Measurements from ENCODE around the gene CFAP74.

CFAP74 gene

DNA sequence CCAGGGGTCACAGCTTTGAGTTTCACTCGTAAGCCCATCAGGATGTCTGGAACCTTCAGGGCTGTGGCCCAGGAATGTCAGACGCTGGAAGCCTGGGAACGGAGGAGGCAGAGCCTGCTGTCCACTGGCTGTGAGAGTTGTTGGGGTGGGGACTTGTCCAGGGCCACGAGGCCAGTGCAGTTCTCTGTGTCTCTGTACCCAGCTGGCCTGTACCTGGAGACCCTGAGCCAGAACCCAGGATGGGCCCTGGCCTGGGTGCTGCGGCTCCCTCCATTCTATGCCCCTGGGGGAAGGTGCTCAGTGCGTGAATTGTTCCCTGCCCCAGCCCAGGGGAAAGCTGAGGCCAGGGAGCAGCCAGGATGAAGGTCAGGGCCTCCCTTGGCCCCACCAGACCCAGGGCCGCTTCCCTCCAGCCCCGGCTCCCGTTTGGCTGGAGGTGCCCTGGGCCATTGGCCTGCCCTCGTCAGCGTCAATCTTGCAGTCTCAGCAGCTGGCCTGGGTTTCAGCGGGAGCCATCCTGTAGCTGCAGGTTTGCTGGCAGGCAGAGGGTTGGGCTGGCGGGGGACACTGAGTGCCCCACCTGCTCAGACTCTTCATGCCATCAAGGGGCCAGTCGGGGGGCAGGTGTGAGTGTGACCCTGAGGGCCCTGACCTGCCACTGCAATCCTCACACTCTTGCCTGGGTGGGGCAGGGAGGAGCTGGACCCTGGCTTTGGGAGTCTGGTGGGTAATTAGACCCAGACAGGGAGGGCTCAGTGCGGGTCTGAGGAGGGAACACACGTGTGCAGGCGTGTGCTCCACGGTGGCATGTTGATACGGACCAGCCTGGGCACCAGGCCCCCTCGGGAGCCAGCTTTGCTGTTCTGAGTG is 89.2 kb downstream of the CFAP74 start:
- DNase-seq (ENCODE audit: low spot score) = no peak

GRCh38 chr1:1911350-1912041 is 92.1 kb downstream of the CFAP74 start:
- DNase-seq (ENCODE audit: low spot score) = no peak

DNA sequence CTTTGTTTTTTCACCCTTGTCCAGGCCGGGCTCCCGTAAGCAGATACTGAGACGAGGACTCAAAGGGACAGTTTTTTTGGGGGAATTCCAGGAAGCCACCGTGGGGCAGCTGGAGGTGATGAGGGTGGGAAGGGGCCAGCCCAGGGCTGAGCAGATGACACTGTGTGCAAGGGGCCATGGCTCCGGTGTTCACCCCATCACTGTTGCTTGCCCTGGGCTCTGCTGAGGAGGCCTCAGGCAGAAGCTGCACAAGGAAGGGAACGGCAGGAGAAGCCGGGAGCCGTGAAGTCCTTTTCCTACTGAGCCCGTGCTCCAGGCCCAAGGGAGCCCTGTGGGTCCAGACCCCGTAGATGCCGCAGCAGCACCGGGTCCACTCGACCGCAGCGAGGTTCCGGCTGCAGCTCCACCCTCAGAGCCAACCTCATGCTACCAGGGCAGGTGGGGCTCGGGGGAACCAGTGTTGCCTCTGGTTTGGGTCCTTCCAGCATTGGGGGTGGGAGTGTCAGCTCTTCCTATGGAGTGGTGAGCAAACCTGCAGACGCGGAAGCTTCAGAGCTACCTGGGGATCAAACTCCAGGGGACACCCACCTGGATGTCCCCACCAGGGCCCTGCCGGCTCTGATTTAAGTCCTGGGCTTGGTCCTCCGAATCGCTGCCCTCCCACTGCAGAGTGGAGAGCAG is 92.8 kb downstream of the CFAP74 start:
- DNase-seq (ENCODE audit: low spot score) = no peak

GRCh38 chr1:1910033-1910465 is 93.5 kb downstream of the CFAP74 start:
- DNase-seq (ENCODE audit: low spot score) = no peak

DNA sequence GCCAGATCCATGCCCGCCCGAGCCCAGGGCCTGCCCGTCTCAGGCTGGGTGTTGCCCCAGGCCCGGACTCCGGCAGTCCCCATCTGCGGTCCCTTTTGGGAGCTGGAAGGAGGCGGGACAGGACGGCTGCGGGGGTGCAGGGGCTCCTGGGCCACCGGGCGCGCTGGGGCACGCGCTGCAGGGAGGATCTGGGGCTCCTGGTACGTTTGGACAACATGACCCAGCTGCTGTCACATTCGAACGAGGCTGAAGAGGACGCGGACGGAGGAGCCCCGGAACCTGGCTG is 95.1 kb downstream of the CFAP74 start:
- DNase-seq (ENCODE audit: low spot score) = no peak

DNA sequence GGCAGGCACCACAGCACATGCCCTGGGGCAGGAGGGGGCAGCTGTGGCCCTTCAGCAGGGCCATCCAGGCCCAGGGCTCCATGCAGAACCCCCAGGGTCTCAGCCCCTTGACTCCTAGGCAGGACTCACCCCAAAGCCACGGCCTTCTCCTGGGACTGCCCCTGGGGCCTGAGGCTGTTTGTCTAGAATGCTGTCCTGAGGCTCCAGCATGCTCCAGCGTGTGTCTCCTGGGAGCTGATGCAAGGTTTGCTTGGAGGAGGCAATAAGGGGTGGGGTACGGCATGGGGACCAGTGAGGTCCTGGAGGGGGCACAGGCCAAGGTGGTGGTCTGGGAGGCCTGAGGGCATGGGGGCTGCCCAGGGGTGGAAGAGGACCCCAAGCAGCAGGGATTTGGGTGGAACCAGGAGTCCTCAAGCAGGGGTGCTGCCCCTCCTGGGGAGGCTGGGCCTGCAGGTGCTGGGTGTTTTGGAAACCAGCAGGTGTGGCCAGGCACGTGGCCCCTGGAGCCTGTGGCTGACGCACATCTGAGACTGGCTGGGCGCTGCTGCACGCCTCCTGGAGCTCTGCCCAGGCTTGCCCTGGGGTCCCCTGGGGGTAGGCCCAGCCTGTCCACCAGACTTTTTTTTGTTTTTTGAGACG is 96.4 kb downstream of the CFAP74 start:
- DNase-seq (ENCODE audit: low spot score) = no peak

DNA sequence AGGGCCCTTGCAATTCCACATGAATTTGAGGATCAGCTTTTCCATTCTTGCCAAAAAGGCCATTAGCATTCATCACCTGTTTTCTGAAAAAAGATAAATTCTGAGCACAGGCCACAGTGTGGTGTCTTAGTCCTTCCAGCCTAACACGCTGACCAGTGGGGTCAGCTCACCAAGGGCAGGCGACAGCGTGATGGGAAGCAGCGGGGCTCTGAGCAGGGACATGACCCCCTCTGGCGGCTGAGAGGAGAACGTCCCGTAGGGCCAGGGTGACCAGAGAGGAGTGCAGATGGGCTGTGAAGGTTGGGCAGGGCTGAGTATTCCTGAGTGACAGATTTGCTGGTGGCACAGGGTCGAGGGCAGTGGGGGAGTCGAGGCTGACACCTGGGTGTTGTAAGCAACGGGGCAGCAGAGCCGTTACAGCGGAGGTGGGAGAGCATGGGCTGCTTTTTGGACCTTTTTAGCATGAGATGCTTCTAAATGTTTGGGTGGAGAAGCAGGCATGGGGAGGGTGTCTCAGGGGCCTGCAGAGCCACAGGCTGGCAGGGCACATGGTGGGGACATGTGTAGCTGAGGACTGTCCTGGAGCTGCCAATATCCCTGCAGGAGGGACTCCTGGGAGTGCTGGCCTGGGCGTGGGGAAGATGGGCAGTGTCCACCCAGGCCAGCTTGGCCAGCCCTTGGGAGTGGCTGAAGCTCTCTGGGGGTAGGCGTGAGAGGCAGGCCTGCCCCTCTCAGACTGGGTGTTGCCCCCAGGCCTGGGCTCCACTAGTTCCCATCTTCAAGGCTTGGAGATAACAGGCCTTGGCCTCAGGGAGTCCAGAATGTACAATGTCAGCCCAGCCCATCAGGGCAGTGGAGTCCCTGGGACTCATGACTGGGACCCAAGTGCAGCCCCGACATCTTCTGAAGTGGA is 97.1 kb downstream of the CFAP74 start:
- peak; percentile 73 for DNase-seq (ENCODE audit: low spot score)

GRCh38 chr1:1903224-1903623 is 100.4 kb downstream of the CFAP74 start:
- no peak for DNase-seq (ENCODE audit: low spot score)

DNA sequence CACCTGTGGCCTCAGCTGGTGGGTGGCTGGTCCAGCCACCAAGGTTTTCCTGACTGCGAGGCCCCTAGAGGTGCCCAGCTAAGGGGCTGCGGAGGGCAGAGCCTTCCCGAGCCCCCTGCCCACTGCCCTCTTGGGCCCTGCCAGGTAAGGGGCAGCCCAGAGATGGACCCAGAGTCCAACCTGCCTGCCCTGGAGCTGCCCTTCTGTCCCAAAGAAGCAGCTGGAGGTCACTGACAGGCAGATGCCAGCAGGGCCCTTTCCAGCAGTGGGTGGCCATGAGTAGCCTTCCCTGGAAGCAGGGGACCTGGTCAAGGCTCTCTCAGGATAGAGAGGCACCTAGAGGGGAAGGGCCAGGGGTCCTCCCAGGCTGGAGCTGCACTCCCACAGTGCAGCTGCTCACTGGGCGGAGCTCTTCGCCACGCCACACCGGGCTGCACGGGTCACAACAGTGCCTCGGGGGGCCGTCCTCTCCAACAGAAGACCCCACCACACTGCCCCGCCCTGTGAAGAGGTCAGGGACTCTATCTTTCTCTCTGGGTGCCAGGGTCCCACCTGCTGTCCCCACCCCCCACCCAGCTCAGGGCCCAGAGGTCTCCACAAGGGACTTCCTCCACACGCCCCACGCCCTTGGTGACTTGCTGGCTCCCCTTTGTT is 101.8 kb downstream of the CFAP74 start:
- no peak for DNase-seq (ENCODE audit: low spot score)

- DNase-seq (ENCODE audit: low spot score) = no peak
These were observed 102.5 kb downstream of the CFAP74 start for GRCh38 chr1:1900883-1901640.

DNA sequence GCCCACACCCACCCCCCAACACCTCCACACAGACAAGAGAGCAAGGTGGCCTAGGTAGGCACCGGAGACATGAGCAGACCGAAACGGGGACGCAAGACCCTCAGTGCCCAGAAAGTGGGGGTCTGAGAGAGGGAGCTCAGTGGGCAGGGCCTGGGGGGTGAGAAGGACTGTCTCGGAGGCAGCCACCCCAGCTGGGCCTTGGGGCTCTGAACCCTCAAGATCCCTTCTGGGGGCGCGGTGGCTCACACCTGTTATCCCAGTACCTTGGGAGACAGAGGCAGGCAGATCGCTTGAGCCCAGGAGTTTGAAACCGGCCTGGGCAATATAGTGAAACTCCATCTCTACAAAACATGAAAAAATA is 103.6 kb downstream of the CFAP74 start:
- DNase-seq (ENCODE audit: low spot score) = no peak

DNA sequence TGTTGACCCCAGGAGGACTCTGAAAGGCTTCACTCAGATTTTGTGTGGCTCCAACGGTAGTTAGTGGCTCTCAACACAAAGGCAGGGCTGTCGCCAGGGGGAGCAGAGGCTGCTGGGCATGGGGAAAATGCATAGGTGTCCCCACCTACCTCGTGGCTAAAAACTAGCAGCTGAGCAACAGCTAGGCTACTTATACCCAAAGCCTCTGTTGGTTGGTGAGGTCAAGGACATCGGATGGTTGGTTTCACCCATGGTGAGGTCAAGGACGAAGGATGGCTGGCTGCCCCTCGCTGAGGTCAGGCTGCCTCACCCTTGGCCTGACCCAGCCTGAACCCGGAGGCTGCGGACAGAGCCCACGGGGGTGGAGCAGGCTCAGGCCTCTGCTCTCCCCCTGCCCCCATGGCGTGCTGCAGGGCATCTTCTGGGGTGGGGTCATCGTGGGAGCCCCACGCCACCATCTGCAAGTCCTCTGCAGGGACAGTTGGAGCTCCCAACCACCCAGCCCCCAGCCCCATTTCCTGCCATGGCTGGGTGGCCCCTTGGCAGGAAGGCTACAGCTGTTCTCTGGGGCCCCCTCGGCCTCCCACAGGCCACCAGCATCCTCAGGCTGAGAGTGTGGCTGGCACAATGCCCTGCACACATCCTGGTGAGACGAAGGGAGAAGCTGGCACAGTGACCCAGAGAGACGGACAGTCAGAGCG is 104.2 kb downstream of the CFAP74 start:
- DNase-seq (ENCODE audit: low spot score) = no peak

DNA sequence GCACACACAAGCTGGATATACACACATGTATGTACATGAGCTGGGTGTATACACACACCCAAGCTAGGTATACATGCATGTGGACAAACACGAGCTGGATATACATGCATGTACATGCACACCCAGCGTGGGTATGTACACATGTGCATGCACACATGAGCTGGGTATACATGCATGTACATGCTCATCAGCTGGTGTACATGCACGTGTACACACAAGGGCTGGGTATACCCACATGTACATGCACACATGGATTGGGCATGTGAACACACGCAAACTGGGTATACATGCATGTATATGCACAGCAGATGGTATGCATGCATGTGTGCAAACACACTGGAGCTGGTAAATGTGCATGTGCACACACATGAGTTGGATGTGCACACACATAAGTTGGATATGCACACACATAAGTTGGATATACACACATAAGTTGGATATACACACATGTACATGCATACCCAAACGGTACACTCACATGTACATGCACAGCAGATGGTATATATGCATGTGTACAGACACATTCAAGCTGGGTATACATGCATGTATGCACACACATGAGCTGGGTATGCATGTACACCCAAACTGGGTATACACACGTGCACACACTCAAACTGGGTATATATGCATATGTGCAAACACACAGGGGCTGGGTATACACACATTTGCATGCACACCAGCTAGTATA is 105.2 kb downstream of the CFAP74 start:
- no peak for DNase-seq (ENCODE audit: low spot score)

- DNase-seq (ENCODE audit: low spot score) = no peak
These were observed 107.9 kb downstream of the CFAP74 start for GRCh38 chr1:1895456-1896336.

- DNase-seq (ENCODE audit: low spot score) = no peak
These were observed 108.5 kb downstream of the CFAP74 start for GRCh38 chr1:1895060-1895418.

GRCh38 chr1:1894354-1895059 is 109.1 kb downstream of the CFAP74 start:
- DNase-seq (ENCODE audit: low spot score) = no peak

DNA sequence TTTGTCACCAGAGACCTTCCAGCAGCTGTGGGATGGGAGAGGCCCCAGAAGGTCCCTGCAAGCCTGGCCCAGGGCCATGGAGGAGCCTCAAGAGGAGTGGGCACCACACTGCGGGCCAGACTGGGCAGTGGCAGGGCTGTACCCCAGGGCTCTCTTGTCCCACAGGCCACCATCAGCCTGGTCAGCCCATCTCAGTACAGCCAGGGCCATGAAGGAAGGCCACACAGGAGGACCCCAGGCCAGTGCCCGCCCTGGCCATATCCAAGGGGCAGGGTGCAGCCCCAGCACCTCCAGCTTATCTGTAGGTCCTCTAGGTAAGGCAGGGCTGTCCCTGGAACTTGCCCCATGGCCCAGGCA is 109.6 kb downstream of the CFAP74 start:
- no peak for DNase-seq (ENCODE audit: low spot score)
